GM21619 (cell line): ENCODE data around the gene ATG7.
"Not testable (repeated sequence)": the region's sequence is repeated elsewhere in the genome, so short reads cannot be mapped to it uniquely, and the experiment has no call there.

Experiments
- ATAC-seq: cut with Tn5 transposase; IDR thresholded peaks from one replicate; pipeline ENCODE4 v1.9.1; 2021; ENCODE audit not compliant: unreplicated experiment

Gene ATG7

GRCh38 chr3:11250902-11251806 lies 21.0 kb upstream of the ATG7 start:
- ATAC-seq = no peak

DNA sequence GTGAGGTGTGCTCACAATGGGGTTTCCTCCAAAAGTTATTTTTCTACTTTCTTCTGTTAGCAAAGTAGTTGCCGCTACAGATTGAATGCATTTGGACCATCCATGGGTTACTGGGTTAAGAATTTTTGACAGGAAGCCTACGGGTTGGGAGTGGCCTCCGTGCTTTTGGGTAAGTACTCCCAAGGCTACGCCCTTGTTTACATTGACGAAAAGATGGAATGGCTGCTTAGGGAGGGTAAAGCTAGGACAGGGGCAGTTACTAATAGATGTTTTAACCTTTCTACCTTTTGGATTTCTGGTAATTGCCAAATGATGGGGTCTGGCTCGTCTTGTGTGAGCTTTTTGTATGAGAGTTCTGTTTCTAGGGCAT lies 20.4 kb upstream of the ATG7 start:
- no peak for ATAC-seq

DNA sequence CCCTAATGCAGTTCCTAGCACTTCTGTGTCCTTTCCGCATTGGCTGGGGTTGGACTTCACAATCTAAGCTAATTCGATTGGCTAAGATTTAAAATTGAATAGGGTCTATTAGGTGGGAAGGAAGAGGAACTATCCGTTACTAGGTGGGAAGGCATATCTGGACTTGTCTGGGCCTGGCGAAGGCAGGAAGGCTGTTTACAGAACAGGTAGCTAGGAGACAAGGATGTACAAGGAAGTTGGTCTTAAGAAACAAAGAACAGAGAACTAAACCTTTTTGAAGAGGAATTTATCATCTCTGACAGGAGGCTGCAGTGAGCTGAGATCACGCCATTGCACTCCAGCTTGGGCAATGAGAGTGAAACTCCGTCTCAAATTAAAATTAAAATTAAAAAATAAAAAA lies 17.3 kb upstream of the ATG7 start:
- no peak for ATAC-seq

DNA sequence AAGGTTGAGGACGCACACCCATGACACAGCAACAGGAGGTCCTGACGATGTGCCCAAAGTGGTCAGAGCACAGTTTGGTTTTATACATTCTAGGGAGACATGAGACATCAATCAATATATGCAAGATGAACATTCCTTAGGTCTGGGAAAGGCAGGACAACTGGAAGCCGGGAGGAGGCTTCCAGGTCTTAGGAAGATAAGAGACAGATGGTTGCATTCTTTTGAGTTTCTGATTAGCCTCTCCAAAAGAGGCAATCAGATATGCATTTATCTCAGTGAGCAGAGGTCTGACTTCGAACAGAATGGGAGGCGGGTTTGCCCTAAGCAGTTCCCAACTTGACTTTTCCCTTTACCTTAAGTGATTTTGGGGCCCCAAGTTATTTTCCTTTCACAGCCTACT lies 16.7 kb upstream of the ATG7 start:
- not testable (repeated sequence) for ATAC-seq

GRCh38 chr3:11258958-11259357 lies 13.2 kb upstream of the ATG7 start:
- no peak for ATAC-seq

GRCh38 chr3:11260460-11260859 lies 11.7 kb upstream of the ATG7 start:
- ATAC-seq = no peak

- ATAC-seq = no peak
Observed at GRCh38 chr3:11269007-11269406, 3.2 kb upstream of the ATG7 start.

DNA sequence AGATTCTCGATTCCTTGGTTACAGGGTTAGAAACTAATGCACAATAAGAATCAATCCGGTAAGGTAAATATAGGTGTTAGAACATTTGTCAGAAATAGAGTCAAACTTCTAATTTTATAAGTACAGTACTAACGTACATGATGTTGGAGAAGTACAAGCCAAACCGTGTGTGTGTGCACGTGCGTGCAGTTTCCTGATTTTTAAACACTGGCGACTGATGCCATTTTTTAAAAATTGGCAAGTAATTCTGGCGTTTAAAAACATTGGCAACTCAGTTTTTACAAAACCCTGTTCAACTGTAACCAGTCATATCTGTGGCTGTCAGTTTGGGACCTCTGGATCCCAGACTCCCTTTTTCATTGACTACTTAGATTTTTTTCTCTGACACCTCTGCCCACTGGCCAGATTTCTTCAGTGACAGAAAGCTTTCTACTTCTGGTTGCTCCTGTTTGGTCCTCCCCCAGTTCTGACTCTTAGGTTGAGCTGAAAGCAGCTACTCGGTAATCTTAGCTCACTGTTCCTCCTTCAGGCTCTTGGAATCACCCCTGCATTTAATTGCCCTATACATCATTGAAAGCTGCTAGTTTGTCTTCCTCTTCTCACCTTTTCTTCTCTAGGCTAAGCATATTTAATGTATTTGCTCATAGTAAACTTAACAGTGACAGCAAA lies 843 bp downstream of the ATG7 start:
- no peak for ATAC-seq

- no peak for ATAC-seq
Observed at GRCh38 chr3:11273891-11274291, 1.7 kb downstream of the ATG7 start.

DNA sequence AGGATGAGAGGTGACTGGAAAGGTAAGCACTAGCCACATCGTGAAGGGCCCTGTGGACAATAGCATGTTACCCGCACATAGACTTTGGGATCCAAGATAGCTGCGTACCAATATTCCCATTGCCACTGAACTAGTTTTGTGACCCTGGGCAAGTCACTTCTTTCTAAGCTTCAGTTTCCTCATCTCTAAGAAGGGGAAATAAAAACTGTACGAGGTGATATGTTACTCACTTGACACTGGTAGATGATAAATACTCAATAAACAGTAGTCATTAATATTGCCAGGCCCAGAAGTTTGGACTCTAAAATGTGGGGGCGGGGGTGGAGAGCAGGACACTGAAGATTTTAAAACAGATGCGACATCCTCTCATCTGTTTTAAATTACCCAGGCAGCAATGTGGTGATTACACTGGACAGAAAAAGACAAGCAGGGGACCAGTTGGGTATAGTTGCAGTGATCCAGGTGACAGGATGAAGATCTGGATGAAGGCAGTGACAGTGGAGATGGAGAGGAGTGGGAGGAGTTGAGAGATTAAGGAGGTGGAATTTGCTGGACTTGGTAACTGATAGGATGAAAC lies 2.5 kb downstream of the ATG7 start:
- no peak for ATAC-seq

DNA sequence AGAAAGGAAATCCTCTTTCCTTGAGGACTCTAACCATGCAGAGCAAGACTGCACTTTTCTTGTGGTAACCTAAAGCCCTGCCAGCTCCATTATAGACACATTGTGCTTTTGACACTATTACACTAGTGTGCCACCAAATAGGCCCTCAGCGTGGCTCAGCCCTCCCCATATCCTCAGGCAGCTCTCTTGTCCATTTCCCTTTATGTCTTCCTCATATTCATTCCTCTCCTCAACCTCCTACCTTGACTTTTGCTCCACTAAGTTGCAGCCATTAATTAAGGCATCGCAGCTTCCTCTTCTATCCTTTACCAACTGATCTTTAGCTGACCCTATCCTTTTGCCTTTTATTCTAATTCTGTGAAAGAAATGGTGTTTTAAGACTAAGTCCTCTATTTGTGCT lies 3.7 kb downstream of the ATG7 start:
- ATAC-seq = no peak

DNA sequence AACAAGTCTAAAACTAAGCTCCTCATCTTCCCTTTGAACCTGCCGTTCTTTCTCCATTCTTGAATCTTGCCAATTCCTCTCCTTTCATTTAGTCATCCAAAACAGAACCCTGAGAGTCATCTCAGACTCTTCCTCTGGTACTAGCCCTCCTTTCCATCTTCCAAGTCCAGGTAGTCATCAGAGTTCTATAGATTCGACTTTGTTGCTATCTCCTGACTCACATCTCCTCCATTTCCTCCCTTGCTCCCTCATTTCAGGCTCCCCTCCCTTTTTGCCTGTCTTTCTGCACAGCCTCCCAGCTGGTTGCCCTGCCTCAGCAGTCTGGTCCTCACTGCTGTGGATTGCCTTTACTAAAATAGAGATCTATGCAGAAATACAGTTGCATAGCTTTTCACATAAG lies 4.7 kb downstream of the ATG7 start:
- ATAC-seq = no peak

- no peak for ATAC-seq
Observed at GRCh38 chr3:11282250-11283138, 10.3 kb downstream of the ATG7 start.

GRCh38 chr3:11283139-11283475 lies 10.9 kb downstream of the ATG7 start:
- ATAC-seq = no peak

GRCh38 chr3:11284011-11284410 lies 11.8 kb downstream of the ATG7 start:
- no peak for ATAC-seq

- ATAC-seq = no peak
Observed at GRCh38 chr3:11285471-11285870, 13.3 kb downstream of the ATG7 start.

GRCh38 chr3:11287404-11287803 lies 15.2 kb downstream of the ATG7 start:
- ATAC-seq = no peak

DNA sequence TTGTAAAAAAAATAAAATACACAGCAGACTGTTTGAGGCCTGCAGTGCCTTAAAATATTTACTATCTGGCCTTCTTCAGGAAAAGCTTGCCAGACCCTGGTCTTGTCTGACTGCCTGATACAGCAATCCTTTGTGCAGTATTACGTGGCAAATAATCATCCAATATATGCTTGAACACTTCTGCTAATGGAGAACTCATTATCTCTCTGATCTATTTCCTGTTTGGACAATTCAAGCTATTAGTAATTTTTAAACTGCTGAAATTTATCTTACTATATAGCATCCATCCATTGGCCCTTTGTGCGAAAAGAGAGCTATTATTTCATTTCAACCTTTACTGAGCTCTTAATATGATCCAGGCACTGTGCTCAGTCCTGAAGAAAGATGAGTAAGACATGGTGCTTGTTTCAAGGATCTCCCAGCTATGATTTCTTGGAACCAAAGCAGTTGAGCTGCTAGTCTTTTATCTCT lies 15.9 kb downstream of the ATG7 start:
- no peak for ATAC-seq

DNA sequence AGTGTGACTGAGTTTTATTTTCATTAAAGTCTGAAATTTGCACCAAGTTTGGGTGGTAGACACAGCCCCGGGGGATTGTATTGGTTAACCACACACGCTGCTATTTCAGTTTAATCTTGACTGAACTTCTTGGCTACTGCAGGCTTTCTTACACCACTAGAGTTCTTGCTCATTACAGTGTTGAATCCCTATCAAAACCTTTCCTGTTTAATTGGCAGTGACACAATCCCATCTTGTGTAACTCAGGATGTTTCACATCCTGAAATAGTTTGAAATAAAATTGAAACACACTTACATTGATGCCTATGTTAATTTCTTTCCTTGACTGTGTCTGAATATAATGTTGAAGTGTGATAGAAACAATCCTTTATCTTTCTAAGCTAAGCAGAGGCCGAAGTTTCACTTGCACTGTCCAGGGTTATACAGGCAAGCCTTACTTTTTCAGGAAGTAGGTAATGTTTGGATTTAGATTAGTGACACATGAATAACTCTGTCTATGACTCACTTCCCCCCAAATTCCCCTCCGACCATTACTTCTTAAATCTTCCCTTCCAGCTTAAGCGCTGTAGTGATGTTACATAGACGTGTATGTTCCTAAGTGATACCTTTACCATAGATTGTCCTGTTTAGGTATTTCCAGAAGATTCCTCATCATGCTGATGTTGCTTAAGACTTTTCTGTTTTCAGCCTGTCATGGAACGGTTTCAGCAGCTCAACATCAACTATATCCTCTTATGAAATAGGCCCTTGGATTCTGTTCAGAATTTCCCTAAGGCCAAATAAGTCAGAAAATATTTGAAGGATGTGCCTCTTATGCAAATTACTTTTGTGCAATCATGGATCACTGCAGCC lies 16.8 kb downstream of the ATG7 start:
- ATAC-seq = peak; percentile 70

DNA sequence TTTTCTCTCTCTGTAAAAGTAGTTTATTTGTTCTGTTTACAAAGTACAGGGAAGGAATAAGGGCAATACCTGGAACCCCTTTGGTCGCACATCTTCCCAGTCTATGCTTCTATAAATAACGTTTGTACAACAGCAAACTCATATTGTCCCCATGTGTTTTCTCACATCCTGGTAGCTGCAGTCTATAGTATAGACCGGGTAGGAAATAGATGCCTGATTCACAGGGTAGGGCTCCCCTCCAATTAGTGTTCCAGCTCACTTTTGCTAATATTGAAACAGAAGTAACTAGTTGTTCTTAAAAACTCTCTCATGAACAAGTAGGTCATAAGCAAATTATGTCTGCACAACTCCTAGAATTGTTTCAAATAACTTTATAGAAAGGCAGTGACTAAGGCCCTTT lies 17.7 kb downstream of the ATG7 start:
- ATAC-seq = peak; percentile 26
